ENCODE results near the gene NEK7. TPM values are rescaled to one million over a fixed set of nuclear protein-coding genes. Genes with fewer than 3 reads are reported as not detected.

The NEK7 gene
- total RNA-seq, 1 donor from 2014 or later, result 185 TPM

DNA sequence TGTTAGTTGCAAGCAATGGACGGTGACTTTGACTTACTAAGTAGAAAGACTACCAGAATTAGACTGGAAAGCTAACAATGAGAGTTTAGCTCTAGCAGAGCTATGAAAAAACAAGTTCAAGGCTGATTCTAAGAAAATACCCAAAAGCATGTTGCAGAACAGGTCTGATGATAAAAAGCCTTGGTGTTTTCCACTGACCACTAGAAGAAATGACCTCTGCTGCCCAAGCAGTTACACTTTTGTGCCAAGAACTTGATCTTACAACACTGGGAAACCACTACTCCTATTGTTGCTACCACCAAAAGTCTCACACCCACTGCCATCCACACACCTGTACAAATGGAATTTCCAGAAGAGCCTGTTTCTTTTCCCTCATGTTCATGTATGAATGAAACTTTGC lies 21.4 kb upstream of the NEK7 start:
- ATAC-seq (ENCODE audit: poor library complexity), result no peak
- intact Hi-C loops (cut with DNase I), result no loop called here
- no peak for DNase-seq

DNA sequence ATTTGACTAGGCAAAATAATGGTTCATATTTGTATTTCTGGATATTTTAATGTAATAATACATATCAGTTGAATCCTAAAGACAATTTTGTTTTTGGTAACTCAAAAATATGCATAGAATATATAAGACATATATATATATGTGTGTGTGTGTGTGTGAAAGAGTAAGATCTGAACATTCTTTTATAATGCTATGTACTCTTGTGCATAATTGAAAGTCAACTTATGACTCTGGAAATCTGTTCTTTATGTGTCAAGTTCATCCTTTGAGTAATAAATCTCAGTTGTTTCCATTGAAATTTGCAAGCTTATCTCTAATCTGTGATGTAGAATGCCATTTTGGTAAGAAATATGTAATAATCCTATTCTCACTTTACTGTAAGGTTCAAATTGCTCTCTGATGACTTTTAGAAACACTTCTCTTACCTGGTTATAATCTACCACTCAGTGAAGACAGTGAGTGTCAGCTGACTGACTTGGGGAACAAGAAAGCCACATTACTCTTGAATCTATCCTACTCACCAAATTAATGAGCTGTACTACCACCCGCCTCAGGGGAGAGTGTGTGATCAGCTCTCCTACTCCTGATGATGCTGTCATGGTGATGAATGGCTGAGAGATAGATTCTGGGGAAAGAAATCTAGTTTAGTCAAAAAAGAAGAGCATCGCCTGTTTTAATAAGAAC lies 15.0 kb upstream of the NEK7 start:
- intact Hi-C loops (cut with DNase I), result no loop called here
- DNase-seq, result no peak
- ATAC-seq (ENCODE audit: poor library complexity), result no peak

- intact Hi-C loops (cut with DNase I), result no loop called here
- ATAC-seq (ENCODE audit: poor library complexity) (no peak), DNase-seq (no peak)
Measured at GRCh38 chr1:198143797-198144196, 13.0 kb upstream of the NEK7 start.

DNA sequence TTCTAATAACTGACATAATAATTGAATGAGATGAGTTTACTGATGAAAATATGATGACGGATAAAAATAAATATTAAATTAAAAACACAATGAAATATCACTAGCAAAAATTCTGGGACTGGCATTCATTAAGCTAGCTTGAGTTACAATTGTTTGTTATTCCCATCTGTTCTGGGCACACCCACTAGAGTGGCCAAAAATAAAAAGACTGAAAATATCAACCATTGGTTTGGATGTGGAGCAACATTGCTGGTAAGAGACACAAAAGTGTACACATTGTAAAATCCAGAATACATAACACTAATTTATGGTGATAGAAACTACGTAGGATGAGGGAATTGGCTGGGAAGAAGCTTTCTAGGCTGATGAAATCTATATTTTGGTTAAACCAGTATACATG lies 9.6 kb upstream of the NEK7 start:
- ATAC-seq (ENCODE audit: poor library complexity) (no peak), DNase-seq (no peak)
- intact Hi-C loops (cut with DNase I), result no loop called here

GRCh38 chr1:198150369-198150768 lies 6.4 kb upstream of the NEK7 start:
- intact Hi-C loops (cut with DNase I), result loop anchor here (10.0 kb wide), 1 partner anchor 54 kb away; no protein-coding TSS in a partner anchor
- DNase-seq (no peak), ATAC-seq (ENCODE audit: poor library complexity) (no peak)

GRCh38 chr1:198151688-198152087 lies 5.1 kb upstream of the NEK7 start:
- no peak for ATAC-seq (ENCODE audit: poor library complexity)
- intact Hi-C loops (cut with DNase I), result loop anchor here (10.0 kb wide), 1 partner anchor 53 kb away; no protein-coding TSS in a partner anchor
- DNase-seq, result no peak

DNA sequence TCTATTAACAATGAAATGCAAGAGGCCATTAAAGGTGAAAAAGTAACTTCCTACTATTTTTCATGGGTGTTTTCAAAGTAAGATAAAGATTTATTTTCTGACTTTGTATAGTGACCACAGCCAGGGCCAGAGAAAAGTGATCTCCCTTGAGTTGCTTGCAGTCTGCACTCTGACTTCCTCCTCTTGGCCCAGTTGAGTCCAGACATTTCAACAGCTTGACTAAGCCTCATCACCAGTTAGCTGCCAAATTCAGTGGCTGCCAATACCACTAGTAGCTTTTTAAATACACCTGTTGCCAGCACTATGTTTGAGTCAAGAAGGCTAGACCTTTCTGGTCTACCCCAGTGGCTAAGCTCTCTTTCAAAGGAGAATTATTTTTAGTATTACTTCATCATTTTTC lies 3.7 kb upstream of the NEK7 start:
- intact Hi-C loops (cut with DNase I), result loop anchor here (10.0 kb wide), 1 partner anchor 52 kb away; no protein-coding TSS in a partner anchor
- DNase-seq (no peak), ATAC-seq (ENCODE audit: poor library complexity) (peak; percentile 57)

DNA sequence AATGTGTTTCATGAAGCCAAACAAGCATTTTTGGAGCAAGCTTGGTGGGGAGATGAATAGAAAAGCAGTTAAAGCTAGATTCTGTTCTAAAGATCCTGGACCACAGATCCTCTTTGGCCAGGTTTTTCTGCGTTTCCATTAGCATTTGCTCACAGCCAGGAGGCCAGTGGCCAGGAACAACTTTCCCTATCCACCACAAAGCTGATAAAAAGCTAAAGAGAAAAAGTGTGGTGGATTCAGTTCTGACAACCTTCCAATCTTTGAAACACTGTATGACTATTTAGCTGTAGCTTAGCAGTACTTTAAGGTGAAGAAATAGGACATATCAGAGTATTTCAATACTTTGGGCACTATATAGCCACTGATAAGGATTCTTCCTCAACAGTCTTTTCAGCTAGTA lies 3.0 kb upstream of the NEK7 start:
- ATAC-seq (ENCODE audit: poor library complexity), result no peak

GRCh38 chr1:198155253-198155652 lies 1.5 kb upstream of the NEK7 start:
- intact Hi-C loops (cut with DNase I), result loop anchor here (10.0 kb wide), 1 partner anchor 50 kb away; no protein-coding TSS in a partner anchor
- no peak for ATAC-seq (ENCODE audit: poor library complexity)

More for the DNA sequence above, 3.0 kb upstream of the NEK7 start:
- intact Hi-C loops (cut with DNase I), result loop anchor here (10.0 kb wide), 1 partner anchor 51 kb away; no protein-coding TSS in a partner anchor
- DNase-seq, result no peak

DNA sequence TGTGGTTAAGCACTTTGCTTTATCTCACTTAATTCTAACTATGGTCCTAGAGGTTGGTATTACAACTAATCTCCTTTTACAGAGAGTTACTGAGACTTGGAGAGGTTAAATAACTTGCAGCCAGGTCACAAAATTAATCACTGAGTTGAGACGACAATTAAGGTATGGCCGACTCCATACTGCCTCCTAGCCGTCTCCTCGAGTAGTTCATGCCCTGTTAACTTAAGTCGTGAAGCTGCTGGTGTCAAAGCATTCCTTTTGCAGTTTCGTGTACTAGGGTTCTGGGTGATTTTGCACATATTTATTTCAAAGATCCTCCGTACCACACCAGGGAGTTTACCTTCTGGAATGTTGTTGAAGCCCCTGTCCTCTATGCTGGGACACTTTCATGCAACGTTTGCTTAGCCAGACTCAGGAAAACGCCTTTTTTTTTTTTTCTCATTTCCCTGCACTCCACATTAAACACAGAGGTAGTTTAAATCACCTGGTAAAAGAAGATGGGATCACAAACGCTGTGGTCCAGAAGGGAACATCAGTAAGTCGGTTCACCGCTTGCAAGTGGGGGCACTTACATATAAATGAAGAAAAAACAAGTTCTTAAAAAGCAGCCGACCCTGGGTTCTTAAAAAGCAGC lies 570 bp upstream of the NEK7 start:
- intact Hi-C loops (cut with DNase I), result loop anchor here (10.0 kb wide), 1 partner anchor 49 kb away; no protein-coding TSS in a partner anchor
- peak; percentile 49 for DNase-seq
- peak; percentile 26 for ATAC-seq (ENCODE audit: poor library complexity)

More at GRCh38 chr1:198155253-198155652, 1.5 kb upstream of the NEK7 start:
- no peak for DNase-seq

DNA sequence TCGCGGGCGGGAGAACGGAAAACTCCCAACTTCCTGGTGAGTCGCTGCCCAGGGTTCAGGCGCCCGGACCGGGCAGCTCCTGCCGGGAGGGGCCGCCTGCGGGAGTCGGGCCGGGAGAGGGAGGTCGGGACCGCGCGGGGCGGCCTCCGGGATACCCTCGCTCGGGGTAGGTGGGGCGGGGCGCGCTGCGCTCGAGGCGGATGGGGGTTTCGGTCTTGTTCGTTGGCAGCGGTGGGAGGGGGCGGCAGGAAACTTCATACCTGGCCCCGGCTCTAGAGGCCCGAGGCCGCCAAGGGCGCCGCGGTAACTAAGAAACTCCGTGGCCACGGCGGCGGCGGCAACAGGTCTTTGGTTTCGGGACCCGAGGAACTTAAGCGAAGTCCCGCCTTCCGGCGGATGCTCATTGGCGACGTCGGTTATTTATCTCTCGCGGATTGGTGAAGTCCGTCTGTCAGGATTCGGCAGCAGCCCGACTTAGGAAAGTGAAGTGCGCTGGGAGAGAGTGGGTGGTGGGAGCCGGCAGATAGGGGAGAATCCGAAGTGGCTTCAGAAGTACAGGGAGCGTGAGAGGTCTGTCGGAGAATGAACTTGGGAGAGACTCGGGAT lies 546 bp downstream of the NEK7 start:
- ATAC-seq (ENCODE audit: poor library complexity) (peak; percentile 77), DNase-seq (peak; percentile 94)
- intact Hi-C loops (cut with DNase I), result loop anchor here (10.0 kb wide), 1 partner anchor 47 kb away; no protein-coding TSS in a partner anchor

DNA sequence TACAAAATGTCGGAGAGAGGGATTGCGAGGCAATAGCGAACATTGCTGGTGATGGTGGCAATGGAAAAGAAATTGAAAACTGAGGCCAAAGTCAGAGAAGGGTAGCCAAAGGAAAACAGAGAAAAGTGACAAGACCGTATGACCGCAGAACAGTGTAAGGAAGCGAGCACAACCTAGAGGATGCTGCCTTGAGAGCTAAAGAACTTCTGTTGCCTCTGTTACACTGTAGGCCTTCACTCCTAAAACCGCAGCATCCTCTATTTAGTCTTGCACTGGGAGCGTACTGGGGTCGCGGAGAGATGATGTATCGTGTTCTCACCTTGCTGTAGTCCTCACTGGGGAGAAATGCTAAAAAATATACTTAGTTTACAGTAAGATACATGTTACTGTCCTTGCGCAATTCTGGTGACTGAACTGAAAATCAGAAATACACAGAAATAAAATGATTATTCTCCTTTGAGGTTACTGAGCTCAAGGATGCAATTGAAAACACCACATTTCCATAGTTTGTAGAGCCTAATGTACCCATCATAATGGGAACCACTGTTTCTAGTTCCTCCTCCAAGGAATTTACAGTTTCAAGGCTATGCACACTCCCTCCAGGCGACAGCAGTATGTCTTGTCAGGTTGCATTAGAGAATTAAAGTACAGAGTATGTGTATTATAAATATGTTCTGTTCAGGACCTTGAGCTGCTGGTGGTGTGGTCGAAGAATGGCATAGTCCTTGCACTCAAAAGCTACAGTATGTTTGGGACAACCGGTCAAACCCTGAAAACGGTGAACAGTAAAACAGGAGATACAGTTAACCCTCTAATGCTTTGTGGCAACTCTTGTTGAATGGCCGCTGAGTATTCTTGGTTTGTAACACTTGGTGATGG lies 1.3 kb downstream of the NEK7 start:
- intact Hi-C loops (cut with DNase I), result loop anchor here (10.0 kb wide), 1 partner anchor 47 kb away; no protein-coding TSS in a partner anchor
- DNase-seq, result no peak
- ATAC-seq (ENCODE audit: poor library complexity), result no peak

GRCh38 chr1:198158735-198159589 lies 2.2 kb downstream of the NEK7 start:
- intact Hi-C loops (cut with DNase I), result loop anchor here (10.0 kb wide), 1 partner anchor 46 kb away; no protein-coding TSS in a partner anchor
- DNase-seq, result peak; percentile 94
- peak; percentile 88 for ATAC-seq (ENCODE audit: poor library complexity)

DNA sequence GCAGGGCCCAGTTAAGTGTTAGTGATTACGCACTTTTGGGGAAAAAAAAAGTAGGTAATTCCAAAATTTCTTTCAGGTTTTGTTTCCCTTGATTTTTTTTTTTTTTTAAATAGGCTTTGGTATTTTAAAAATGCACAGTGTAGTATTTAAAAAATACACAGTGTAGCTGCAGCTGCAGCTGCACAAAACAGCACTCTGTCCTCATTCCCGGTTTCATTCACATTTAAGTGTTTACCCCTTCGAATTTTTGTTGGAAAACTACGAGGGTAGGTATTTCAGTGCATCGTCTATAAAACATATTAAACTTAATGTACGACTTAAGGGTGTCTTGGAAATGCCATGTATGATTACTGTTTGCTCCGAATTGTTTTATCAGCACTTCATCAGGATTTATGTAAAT lies 3.4 kb downstream of the NEK7 start:
- DNase-seq, result no peak
- ATAC-seq (ENCODE audit: poor library complexity), result no peak
- intact Hi-C loops (cut with DNase I), result no loop called here

DNA sequence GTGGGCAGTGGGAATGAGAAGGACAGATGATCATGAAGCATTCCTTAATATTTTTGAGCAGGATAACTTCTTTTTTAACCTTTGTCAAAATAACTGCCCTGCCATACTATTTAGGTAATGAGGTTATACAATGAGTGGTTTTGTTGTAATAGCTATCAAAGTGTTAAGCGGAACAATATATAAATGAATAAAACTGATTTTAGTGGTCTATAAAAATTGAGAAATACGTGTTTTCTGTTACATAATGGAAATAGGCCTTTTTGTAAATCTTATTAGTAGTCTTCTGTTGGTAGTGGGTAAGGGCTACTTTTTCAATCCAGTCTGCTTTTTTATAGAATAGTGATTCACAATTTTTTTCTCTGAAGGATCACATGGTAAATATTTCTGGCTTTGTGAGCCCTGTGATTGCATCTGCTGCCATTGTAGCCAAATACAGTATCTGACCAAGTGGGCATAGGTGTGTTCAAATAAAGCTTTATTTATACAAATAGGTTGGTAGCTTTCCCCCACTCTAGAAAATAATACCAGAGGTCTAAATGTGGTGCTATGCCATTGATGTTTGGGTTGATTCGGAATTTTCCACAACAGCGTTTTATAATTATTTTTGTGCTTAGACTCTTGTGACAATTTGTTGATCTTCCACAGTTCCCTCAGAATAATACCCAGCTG lies 4.3 kb downstream of the NEK7 start:
- intact Hi-C loops (cut with DNase I), result no loop called here
- ATAC-seq (ENCODE audit: poor library complexity) (no peak), DNase-seq (no peak)

DNA sequence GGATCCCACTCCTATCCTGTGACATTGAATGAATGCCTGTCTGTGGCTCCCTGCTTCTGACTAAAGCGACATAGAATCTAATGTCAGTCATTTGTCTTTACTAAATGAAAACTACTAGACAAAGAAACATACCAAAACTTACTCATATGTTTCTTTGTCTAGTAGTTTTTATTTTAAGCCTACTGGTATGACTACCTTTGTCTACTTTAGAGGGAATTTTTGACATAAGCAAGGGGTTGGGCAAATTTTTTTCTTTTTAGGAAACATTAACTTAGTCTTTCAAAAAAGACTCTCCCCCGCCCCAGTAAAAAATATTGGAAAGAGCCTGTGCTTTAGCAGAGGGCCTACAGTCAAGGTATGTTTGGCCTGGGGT lies 4.9 kb downstream of the NEK7 start:
- DNase-seq, result no peak
- intact Hi-C loops (cut with DNase I), result no loop called here
- no peak for ATAC-seq (ENCODE audit: poor library complexity)

DNA sequence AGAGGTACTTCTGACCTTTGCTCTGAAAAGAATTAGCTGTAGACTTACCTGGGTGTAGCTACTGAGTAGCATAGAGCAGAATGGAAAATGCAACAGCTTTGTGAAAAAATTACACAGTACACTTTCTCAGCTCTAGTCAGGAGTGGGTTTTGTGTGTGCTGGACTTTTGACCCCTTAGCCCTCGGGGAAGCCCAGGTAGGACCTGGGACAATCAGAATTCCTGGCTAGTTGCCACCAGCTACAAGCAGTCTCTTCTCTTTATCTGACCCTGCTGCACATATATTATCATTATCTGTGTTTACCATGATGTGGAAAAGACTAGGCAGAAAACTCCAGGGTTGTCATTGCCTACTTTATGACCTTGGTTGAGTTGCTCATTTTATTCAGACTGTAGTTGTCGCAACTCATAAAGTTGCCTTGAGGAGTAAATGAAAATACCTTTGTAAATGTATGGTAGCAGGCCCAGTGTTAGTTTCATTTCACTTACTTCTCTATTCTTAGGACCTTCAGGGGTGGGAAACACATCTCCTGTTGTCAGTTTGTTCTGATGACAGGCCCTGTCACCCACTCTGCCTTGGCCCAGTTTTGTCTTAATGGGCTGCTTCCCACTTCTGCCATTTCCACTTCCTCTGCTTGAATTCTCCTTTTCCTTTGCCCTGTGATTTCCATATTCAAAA lies 5.4 kb downstream of the NEK7 start:
- intact Hi-C loops (cut with DNase I), result no loop called here
- DNase-seq (no peak), ATAC-seq (ENCODE audit: poor library complexity) (no peak)
